HepG2 (cell line): ENCODE data around the gene MRPS34. TPM values are rescaled to one million over a fixed set of nuclear protein-coding genes. Genes with fewer than 3 reads are reported as not detected.

Source experiments
- AKAP8 ChIP-seq: sonication (generic); formaldehyde crosslinking; IDR thresholded peaks from 2 replicates; pipeline ENCODE4 v1.5.1; 2020; ENCODE audit warnings: mild to moderate bottlenecking, missing genetic modification reagents
- CCAR2 ChIP-seq: fragments of 200-400 bp; formaldehyde crosslinking; optimal IDR thresholded peaks from 2 replicates; pipeline ENCODE3; 2018; ENCODE audit warnings: low read depth, mild to moderate bottlenecking, low read length, moderate library complexity
- DMTF1 ChIP-seq: sonication (generic); formaldehyde crosslinking; IDR thresholded peaks from 2 replicates; pipeline ENCODE4 v1.4.0; 2020; ENCODE audit warnings: mild to moderate bottlenecking, missing genetic modification reagents
- FOXP1 ChIP-seq, 2 experiments: fragments of 450-650 bp in 1 of 2; IDR thresholded peaks; 2 replicates each; pipeline ENCODE4 v1.6.1; 2017 to 2018; ENCODE audit warnings: antibody characterized with exemption in 1 of 2
- GPN1 ChIP-seq: sonication (generic); formaldehyde crosslinking; IDR thresholded peaks from 2 replicates; pipeline ENCODE4 v1.5.1; 2020; ENCODE audit warnings: missing genetic modification reagents, borderline replicate concordance
- HMGA1 ChIP-seq: sonication (generic); formaldehyde crosslinking; conservative IDR thresholded peaks from 2 replicates; pipeline ENCODE4 v1.4.0; 2020; ENCODE audit warnings: missing genetic modification reagents
- MTA1 ChIP-seq: sonication (generic); formaldehyde crosslinking; IDR thresholded peaks from 2 replicates; pipeline ENCODE4 v1.4.0; 2020; ENCODE audit warnings: missing genetic modification reagents, mild to moderate bottlenecking, borderline replicate concordance
- MTA3 ChIP-seq: sonication (generic); formaldehyde crosslinking; IDR thresholded peaks from 2 replicates; pipeline ENCODE4 v1.4.0; 2020; ENCODE audit warnings: missing genetic modification reagents
- MXI1 ChIP-seq: IDR thresholded peaks from 3 replicates; pipeline ENCODE4 v1.6.1; 2012; ENCODE audit warnings: low read depth, low read length, inconsistent platforms, borderline replicate concordance
- PHF8 ChIP-seq: sonication (generic); formaldehyde crosslinking; IDR thresholded peaks from 2 replicates; pipeline ENCODE4 v1.5.0; 2020; ENCODE audit warnings: missing genetic modification reagents
- POLR2G ChIP-seq: fragments of 200-400 bp; formaldehyde crosslinking; IDR thresholded peaks from 2 replicates; pipeline ENCODE4 v1.6.1; 2018; ENCODE audit warnings: mild to moderate bottlenecking, low read depth, low read length, moderate library complexity
- RFX1 ChIP-seq: fragments of 450-650 bp; IDR thresholded peaks from 2 replicates; pipeline ENCODE4 v1.6.1; 2017
- SMARCE1 ChIP-seq: fragments of 450-650 bp; IDR thresholded peaks from 2 replicates; pipeline ENCODE4 v1.6.1; 2017; ENCODE audit warnings: borderline replicate concordance
- ZNF431 ChIP-seq: sonication (generic); formaldehyde crosslinking; IDR thresholded peaks from 2 replicates; pipeline ENCODE4 v1.9.0; 2022; ENCODE audit warnings: missing genetic modification reagents, low read depth, mild to moderate bottlenecking, borderline replicate concordance
- ZNF577 ChIP-seq: sonication (generic); formaldehyde crosslinking; IDR thresholded peaks from 2 replicates; pipeline ENCODE4 v1.4.0; 2020; ENCODE audit warnings: mild to moderate bottlenecking, low read depth, missing genetic modification reagents, borderline replicate concordance
- ZNF615 ChIP-seq: sonication (generic); formaldehyde crosslinking; IDR thresholded peaks from 2 replicates; pipeline ENCODE4 v1.5.0; 2020; ENCODE audit warnings: mild to moderate bottlenecking, missing genetic modification reagents, borderline replicate concordance
- ZNF720 ChIP-seq: sonication (generic); formaldehyde crosslinking; IDR thresholded peaks from 2 replicates; pipeline ENCODE4 v1.4.0; 2020; ENCODE audit warnings: missing genetic modification reagents
- ZNF766 ChIP-seq: sonication (generic); formaldehyde crosslinking; IDR thresholded peaks from 2 replicates; pipeline ENCODE4 v1.5.0; 2020; ENCODE audit warnings: missing genetic modification reagents, borderline replicate concordance
- ZSCAN20 ChIP-seq: sonication (generic); formaldehyde crosslinking; IDR thresholded peaks from 2 replicates; pipeline ENCODE4 v1.4.0; 2020; ENCODE audit warnings: missing genetic modification reagents, mild to moderate bottlenecking, borderline replicate concordance
- ZSCAN22 ChIP-seq: sonication (generic); formaldehyde crosslinking; IDR thresholded peaks from 2 replicates; pipeline ENCODE4 v1.4.0; 2020; ENCODE audit warnings: mild to moderate bottlenecking, missing genetic modification reagents
- ZSCAN29 ChIP-seq: sonication (generic); formaldehyde crosslinking; conservative IDR thresholded peaks from 2 replicates; pipeline ENCODE4 v1.4.0; 2020; ENCODE audit warnings: mild to moderate bottlenecking, missing genetic modification reagents
- polyA plus RNA-seq, 8 experiments: library from polyadenylated mRNA; depleted of rRNA in 3 of 8; stranded (reverse) in 7 of 8; unstranded in 1 of 8; fragments of >200 nt; fragmentation: Illumina TruSeq in 4 of 8; extraction: Trizol in 4 of 8; gene quantifications; 2 replicates each; pipeline versions ENCODE4 v1.2.1 to v1.2.3, GENCODE V29; 2011 to 2016; ENCODE audit warnings: low read depth in 4 of 8, missing spikeins in 1 of 8, mixed read lengths in 1 of 8; ENCODE audit not compliant: insufficient read depth in 1 of 8
- total RNA-seq, 5 experiments: library from RNA; depleted of rRNA; stranded (reverse); fragments of >200 nt; fragmentation: Illumina TruSeq; extraction: Trizol; gene quantifications; 2 replicates each; pipeline ENCODE4 v1.2.3, GENCODE V29; 2016; ENCODE audit warnings: low read depth in 1 of 5
- TF ChIP-seq, protein P1 (sequence below), 2 experiments: sonication (generic) in 1 of 2; formaldehyde crosslinking in 1 of 2; IDR thresholded peaks; 2 replicates each; pipeline versions ENCODE4 v1.5.1 to v1.6.1; 2011 to 2020; ENCODE audit warnings: borderline replicate concordance in 1 of 2, low read depth in 1 of 2, low read length in 1 of 2, mild to moderate bottlenecking in 1 of 2, missing genetic modification reagents in 1 of 2, moderate library complexity in 1 of 2
- TF ChIP-seq, protein P2 (sequence below): sonication (generic); formaldehyde crosslinking; IDR thresholded peaks from 2 replicates; pipeline ENCODE4 v1.4.0; 2020; ENCODE audit warnings: mild to moderate bottlenecking, missing genetic modification reagents

The MRPS34 gene
- total and polyA plus RNA-seq, 2 of the 13 experiments (the other 11 are each of a cell fraction or from before 2014, with no cell fraction given), result 63.5 to 131 TPM

DNA sequence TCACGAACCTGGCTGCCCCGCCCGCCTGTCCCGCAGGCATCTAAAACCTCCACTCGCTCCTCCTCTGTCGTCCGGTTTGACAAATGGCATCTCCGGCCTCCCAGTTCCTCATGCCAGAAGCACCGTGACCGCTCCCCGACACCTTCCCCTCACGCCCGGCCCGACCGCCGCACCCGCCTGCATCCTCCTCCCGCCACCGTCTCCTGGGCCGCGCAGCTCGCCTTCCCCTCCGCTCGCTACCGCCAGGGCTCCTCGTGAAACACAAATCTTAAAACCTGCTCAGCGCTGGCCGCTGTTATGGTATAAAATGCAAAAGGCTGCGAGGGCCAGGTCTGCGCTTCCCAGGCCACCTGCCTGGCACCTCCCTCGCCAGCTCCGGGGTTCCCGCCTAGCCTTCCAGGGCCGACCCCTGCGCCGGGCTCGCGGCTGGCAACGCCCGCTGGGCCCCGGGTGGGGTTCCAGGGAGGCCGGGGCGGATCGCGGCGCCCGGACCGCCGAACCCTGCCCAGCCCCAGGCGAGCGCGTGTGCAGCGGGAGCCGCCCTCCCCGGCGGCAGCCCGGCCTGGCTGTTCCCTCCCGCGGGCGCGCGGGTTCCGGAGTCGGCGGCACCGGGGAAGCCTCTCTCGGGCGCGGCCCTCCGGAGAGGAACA lies 8.9 kb upstream of the MRPS34 start (continued):
- TF ChIP-seq ZNF766 (peak; percentile 34; the same call in 1 of the 2 replicates), PHF8 (CRISPR knock-in tag) (no peak), ZNF615 (CRISPR knock-in tag) (no peak), SMARCE1 (no peak), ZSCAN20 (peak; percentile 68; the same call in 1 of the 2 replicates), HMGA1 (CRISPR knock-in tag) (no peak), ZSCAN29 (no peak), ZNF577 (no peak), MTA1 (CRISPR knock-in tag) (no peak), MXI1 (no peak), RFX1 (no peak), ZSCAN22 (CRISPR knock-in tag) (no peak), ZNF431 (CRISPR knock-in tag) (no peak), DMTF1 (no peak), MTA3 (CRISPR knock-in tag) (no peak), GPN1 (CRISPR knock-in tag) (no peak), AKAP8 (CRISPR knock-in tag) (no peak), POLR2G (peak; percentile 46; the same call in 1 of the 2 replicates), CCAR2 (no peak), ZNF720 (CRISPR knock-in tag) (no peak), FOXP1 (IDR thresholded peaks at IDR 0.05) (no peak), FOXP1 (CRISPR knock-in tag; IDR thresholded peaks at IDR 0.05) (no peak)
- TF ChIP-seq, protein P1, sequence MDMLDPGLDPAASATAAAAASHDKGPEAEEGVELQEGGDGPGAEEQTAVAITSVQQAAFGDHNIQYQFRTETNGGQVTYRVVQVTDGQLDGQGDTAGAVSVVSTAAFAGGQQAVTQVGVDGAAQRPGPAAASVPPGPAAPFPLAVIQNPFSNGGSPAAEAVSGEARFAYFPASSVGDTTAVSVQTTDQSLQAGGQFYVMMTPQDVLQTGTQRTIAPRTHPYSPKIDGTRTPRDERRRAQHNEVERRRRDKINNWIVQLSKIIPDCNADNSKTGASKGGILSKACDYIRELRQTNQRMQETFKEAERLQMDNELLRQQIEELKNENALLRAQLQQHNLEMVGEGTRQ (IDR thresholded peaks at IDR 0.05; ENCODE audit: low read depth, low read length), result no peak
- TF ChIP-seq, protein P1 (CRISPR knock-in tag; IDR thresholded peaks at IDR 0.05; ENCODE audit: borderline replicate concordance), result no peak
- TF ChIP-seq, protein P2, sequence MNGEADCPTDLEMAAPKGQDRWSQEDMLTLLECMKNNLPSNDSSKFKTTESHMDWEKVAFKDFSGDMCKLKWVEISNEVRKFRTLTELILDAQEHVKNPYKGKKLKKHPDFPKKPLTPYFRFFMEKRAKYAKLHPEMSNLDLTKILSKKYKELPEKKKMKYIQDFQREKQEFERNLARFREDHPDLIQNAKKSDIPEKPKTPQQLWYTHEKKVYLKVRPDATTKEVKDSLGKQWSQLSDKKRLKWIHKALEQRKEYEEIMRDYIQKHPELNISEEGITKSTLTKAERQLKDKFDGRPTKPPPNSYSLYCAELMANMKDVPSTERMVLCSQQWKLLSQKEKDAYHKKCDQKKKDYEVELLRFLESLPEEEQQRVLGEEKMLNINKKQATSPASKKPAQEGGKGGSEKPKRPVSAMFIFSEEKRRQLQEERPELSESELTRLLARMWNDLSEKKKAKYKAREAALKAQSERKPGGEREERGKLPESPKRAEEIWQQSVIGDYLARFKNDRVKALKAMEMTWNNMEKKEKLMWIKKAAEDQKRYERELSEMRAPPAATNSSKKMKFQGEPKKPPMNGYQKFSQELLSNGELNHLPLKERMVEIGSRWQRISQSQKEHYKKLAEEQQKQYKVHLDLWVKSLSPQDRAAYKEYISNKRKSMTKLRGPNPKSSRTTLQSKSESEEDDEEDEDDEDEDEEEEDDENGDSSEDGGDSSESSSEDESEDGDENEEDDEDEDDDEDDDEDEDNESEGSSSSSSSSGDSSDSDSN (CRISPR knock-in tag), result peak; percentile 48; the same call in 1 of the 2 replicates
